ENCODE data around the gene TAOK1.
A peak's percentile ranks its signal among the peaks of the same experiment; 100 is the strongest.
"Not testable (repeated sequence)": the region's sequence is repeated elsewhere in the genome, so short reads cannot be mapped to it uniquely, and the experiment has no call there.

TAOK1 gene

GRCh38 chr17:29546830-29547229 is 156.7 kb downstream of the TAOK1 start:
- DNase-seq (ENCODE audit: low read depth) = no peak

GRCh38 chr17:29549177-29549923 is 159.2 kb downstream of the TAOK1 start:
- no peak for DNase-seq (ENCODE audit: low read depth)

GRCh38 chr17:29555840-29556239 is 165.7 kb downstream of the TAOK1 start:
- no peak for DNase-seq (ENCODE audit: low read depth)

- no peak for DNase-seq (ENCODE audit: low read depth)
Measured at GRCh38 chr17:29557085-29557738, 167.0 kb downstream of the TAOK1 start.

GRCh38 chr17:29557739-29558116 is 167.6 kb downstream of the TAOK1 start:
- DNase-seq (ENCODE audit: low read depth) = no peak

- DNase-seq (ENCODE audit: low read depth) = not testable (repeated sequence)
Measured at GRCh38 chr17:29558139-29558538, 168.0 kb downstream of the TAOK1 start.

GRCh38 chr17:29559640-29560039 is 169.5 kb downstream of the TAOK1 start:
- no peak for DNase-seq (ENCODE audit: low read depth)

- DNase-seq (ENCODE audit: low read depth) = no peak
Measured at GRCh38 chr17:29560316-29560715, 170.2 kb downstream of the TAOK1 start.

GRCh38 chr17:29561554-29562517 is 171.7 kb downstream of the TAOK1 start:
- DNase-seq (ENCODE audit: low read depth) = no peak

GRCh38 chr17:29562615-29563014 is 172.5 kb downstream of the TAOK1 start:
- DNase-seq (ENCODE audit: low read depth) = no peak

GRCh38 chr17:29563816-29564215 is 173.7 kb downstream of the TAOK1 start:
- no peak for DNase-seq (ENCODE audit: low read depth)

- DNase-seq (ENCODE audit: low read depth) = peak; percentile 59
Measured at GRCh38 chr17:29565643-29566472, 175.7 kb downstream of the TAOK1 start.

- peak; percentile 71 for DNase-seq (ENCODE audit: low read depth)
Measured at GRCh38 chr17:29566473-29567303, 176.5 kb downstream of the TAOK1 start, which contains the start of gene ABHD15. Gene ABHD15 (minus strand): TSS chr17:29567037. CDS start chr17:29566966, 71 bp downstream.

GRCh38 chr17:29567304-29567553 is 177.1 kb downstream of the TAOK1 start:
- no peak for DNase-seq (ENCODE audit: low read depth)

GRCh38 chr17:29567554-29568330 is 177.6 kb downstream of the TAOK1 start:
- DNase-seq (ENCODE audit: low read depth) = peak; percentile 77

GRCh38 chr17:29568331-29569244 is 178.4 kb downstream of the TAOK1 start, which contains the start of gene TP53I13:
Gene TP53I13 (plus strand): TSS chr17:29568701. CDS start chr17:29568759, 58 bp downstream.
- peak; percentile 87 for DNase-seq (ENCODE audit: low read depth)

GRCh38 chr17:29569245-29569950 is 179.2 kb downstream of the TAOK1 start:
- DNase-seq (ENCODE audit: low read depth) = no peak

- DNase-seq (ENCODE audit: low read depth) = no peak
Measured at GRCh38 chr17:29570521-29570920, 180.4 kb downstream of the TAOK1 start.

Measured in activated T-cell treated with anti-CD3 and anti-CD28 coated beads for 48 hours (primary cell).